PC-9 (cell line): ENCODE results near the gene MON1B. TPM values are rescaled to one million over a fixed set of nuclear protein-coding genes. Genes with fewer than 3 reads are reported as not detected.

ENCODE experiments used
- BruUV-seq: library from RNA; stranded (reverse); fragments of 400-500 nt; replicated peaks from 2 replicates; lab custom pipeline; 2021; lab: Mats Ljungman, UMichigan
- CTCF ChIA-PET: fragments of 300-600 bp; sonication (Branson Sonifier 250); formaldehyde crosslinking; loops from one replicate; lab custom pipeline; 2022; ENCODE audit warnings: antibody characterized with exemption; lab: Charles Lee
- POLR2A ChIA-PET: fragments of 300-600 bp; sonication (Branson Sonifier 250); formaldehyde crosslinking; loops from one replicate; lab custom pipeline; 2022; ENCODE audit warnings: antibody characterized with exemption; ENCODE audit not compliant: unreplicated experiment; lab: Charles Lee
- DNase-seq, 2 experiments: peaks; one replicate each; pipeline versions ENCODE4 v3.0.0 to v3.0.0-alpha.2; 2015 to 2022; ENCODE audit warnings: mixed read lengths in 1 of 2
- H2AFZ ChIP-seq: fragments of 200-600 bp; sonication (generic); 2 replicates; pipeline ENCODE4 v1.8.1; 2017; ENCODE audit warnings: antibody characterized with exemption
- H3F3A ChIP-seq: fragments of 200-600 bp; sonication (generic); 2 replicates; pipeline ENCODE4 v1.8.1; 2017; ENCODE audit warnings: antibody characterized with exemption, mild to moderate bottlenecking, low read depth; ENCODE audit not compliant: insufficient read depth
- H3K27ac ChIP-seq: fragments of 200-600 bp; sonication (generic); 2 replicates; pipeline ENCODE4 v1.6.1; 2016; ENCODE audit warnings: mixed run types
- H3K27me3 ChIP-seq: fragments of 200-600 bp; sonication (generic); 2 replicates; pipeline ENCODE4 v1.6.1; 2016; ENCODE audit warnings: low read depth, mixed run types; ENCODE audit not compliant: insufficient read depth
- H3K36me3 ChIP-seq: fragments of 200-600 bp; sonication (generic); 2 replicates; pipeline ENCODE4 v1.6.1; 2016; ENCODE audit warnings: low read depth, mixed run types
- H3K4me1 ChIP-seq: fragments of 200-600 bp; sonication (generic); replicated peaks from 2 replicates; pipeline ENCODE4 v1.6.1; 2016; ENCODE audit warnings: mixed run types; ENCODE audit not compliant: insufficient read depth
- H3K4me2 ChIP-seq: fragments of 200-600 bp; sonication (generic); 2 replicates; pipeline ENCODE4 v1.6.1; 2017; ENCODE audit warnings: mixed run types
- H3K4me3 ChIP-seq: fragments of 200-600 bp; sonication (generic); 2 replicates; pipeline ENCODE4 v1.6.1; 2016; ENCODE audit warnings: mixed run types
- H3K79me2 ChIP-seq: fragments of 200-600 bp; sonication (generic); 2 replicates; pipeline ENCODE4 v1.6.1; 2017; ENCODE audit warnings: low read depth, mixed run types
- H3K9me2 ChIP-seq: fragments of 200-600 bp; sonication (generic); 2 replicates; pipeline ENCODE4 v1.8.1; 2017; ENCODE audit warnings: mild to moderate bottlenecking; ENCODE audit not compliant: insufficient read depth
- H3K9me3 ChIP-seq: fragments of 200-600 bp; sonication (generic); 2 replicates; pipeline ENCODE4 v1.8.1; 2016; ENCODE audit warnings: low read depth; ENCODE audit not compliant: insufficient read depth
- H4K20me1 ChIP-seq: fragments of 200-600 bp; sonication (generic); 2 replicates; pipeline ENCODE4 v1.8.1; 2017; ENCODE audit not compliant: insufficient read depth
- EZH2 ChIP-seq: fragments of 200-600 bp; sonication (generic); IDR thresholded peaks from 2 replicates; pipeline ENCODE4 v1.8.0; 2017; ENCODE audit warnings: antibody characterized with exemption, low read depth
- intact Hi-C: fragments of 100-400 bp; cut with micrococcal nuclease; formaldehyde crosslinking; loops from one replicate; pipeline ENCODE4 v1.10.0; 2022; ENCODE audit not compliant: unreplicated experiment
- total RNA-seq: library from RNA; stranded (reverse); gene quantifications from 2 replicates; pipeline ENCODE4 v1.2.3, GENCODE V29; 2021
- TF ChIP-seq, protein P1 (sequence below): fragments of 200-600 bp; sonication (generic); conservative IDR thresholded peaks from 2 replicates; pipeline ENCODE4 v1.6.1; 2017; ENCODE audit warnings: mixed run types, antibody characterized with exemption, mild to moderate bottlenecking, moderate library complexity

Gene MON1B
- total RNA-seq, 1 experiment from 2014 or later: 57.2 TPM

DNA sequence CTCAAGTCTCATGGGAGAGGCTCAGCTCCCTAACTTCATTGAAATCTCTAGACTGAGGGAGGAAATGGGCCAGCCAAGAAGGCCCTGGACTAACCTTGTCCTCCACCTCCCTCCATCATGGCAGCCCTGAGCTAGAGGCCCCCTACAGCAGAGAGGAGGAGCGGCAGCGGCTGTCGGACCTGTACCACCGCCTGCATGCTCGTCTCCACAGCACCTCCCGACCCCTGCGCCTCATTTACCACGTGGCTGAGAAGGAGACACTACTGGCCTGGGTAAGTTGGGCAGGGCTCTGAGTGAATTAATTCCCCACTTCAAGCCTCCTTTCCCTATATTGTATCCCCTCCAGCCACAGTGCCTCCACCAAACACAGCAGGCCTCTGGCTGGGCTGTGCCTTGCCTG, 4.4 kb downstream of the MON1B start:
- BruUV-seq: no TSS peak
- TF ChIP-seq, protein P1, sequence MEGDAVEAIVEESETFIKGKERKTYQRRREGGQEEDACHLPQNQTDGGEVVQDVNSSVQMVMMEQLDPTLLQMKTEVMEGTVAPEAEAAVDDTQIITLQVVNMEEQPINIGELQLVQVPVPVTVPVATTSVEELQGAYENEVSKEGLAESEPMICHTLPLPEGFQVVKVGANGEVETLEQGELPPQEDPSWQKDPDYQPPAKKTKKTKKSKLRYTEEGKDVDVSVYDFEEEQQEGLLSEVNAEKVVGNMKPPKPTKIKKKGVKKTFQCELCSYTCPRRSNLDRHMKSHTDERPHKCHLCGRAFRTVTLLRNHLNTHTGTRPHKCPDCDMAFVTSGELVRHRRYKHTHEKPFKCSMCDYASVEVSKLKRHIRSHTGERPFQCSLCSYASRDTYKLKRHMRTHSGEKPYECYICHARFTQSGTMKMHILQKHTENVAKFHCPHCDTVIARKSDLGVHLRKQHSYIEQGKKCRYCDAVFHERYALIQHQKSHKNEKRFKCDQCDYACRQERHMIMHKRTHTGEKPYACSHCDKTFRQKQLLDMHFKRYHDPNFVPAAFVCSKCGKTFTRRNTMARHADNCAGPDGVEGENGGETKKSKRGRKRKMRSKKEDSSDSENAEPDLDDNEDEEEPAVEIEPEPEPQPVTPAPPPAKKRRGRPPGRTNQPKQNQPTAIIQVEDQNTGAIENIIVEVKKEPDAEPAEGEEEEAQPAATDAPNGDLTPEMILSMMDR: no peak
- no peak for TF ChIP-seq EZH2
- Histone ChIP-seq H3K36me3 (no peaks in the 10 kb centered on the region), H2AFZ (no peak overlapping the region), H3K4me2 (no peak overlapping the region), H3K4me1 (peaks cover 6% of the 10 kb centered on the region), H3F3A (peaks cover 3% of the 10 kb centered on the region; the same call in 1 of the 2 replicates), H4K20me1 (no peaks in the 10 kb centered on the region), H3K9me3 (no peaks in the 10 kb centered on the region), H3K79me2 (peaks cover 26% of the 10 kb centered on the region), H3K9me2 (no peaks in the 10 kb centered on the region), H3K4me3 (no peak overlapping the region), H3K27me3 (no peaks in the 10 kb centered on the region), H3K27ac (no peak overlapping the region)
- POLR2A ChIA-PET: no interaction called here
- CTCF ChIA-PET: no interaction called here
- no peak for DNase-seq
- intact Hi-C loops: no loop called here

DNA sequence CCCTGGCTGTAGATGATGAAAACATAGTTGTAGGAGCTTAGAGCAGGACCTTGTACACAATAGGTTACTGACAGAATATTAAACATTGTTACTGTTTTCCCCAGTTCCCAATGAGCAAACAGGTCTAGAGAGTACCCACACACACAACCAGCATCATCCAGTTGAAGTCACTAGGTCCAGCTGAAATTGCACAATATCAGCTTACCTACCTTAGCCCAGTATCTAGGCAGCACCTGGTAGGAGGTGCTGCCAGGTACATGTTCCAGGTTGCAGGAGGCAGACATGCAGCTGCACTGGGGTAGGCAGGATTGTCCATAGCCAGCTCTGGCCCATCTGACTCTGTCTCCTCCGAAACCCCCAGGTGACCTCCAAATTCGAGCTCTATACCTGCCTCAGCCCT, 6.8 kb downstream of the MON1B start:
- TF ChIP-seq EZH2: no peak
- TF ChIP-seq, protein P1: no peak
- Histone ChIP-seq H3K4me1 (no peaks in the 10 kb centered on the region), H3K4me2 (no peak overlapping the region), H3F3A (no peaks in the 10 kb centered on the region), H3K79me2 (peaks cover 9% of the 10 kb centered on the region), H2AFZ (no peak overlapping the region), H3K27me3 (no peaks in the 10 kb centered on the region), H3K4me3 (no peak overlapping the region), H3K27ac (no peak overlapping the region), H3K9me3 (no peaks in the 10 kb centered on the region), H3K36me3 (no peaks in the 10 kb centered on the region), H3K9me2 (no peaks in the 10 kb centered on the region), H4K20me1 (no peaks in the 10 kb centered on the region; the same call in 1 of the 2 replicates)
- no TSS peak for BruUV-seq
- intact Hi-C loops: no loop called here
- no peak for DNase-seq
- CTCF ChIA-PET: no interaction called here
- POLR2A ChIA-PET: no interaction called here

DNA sequence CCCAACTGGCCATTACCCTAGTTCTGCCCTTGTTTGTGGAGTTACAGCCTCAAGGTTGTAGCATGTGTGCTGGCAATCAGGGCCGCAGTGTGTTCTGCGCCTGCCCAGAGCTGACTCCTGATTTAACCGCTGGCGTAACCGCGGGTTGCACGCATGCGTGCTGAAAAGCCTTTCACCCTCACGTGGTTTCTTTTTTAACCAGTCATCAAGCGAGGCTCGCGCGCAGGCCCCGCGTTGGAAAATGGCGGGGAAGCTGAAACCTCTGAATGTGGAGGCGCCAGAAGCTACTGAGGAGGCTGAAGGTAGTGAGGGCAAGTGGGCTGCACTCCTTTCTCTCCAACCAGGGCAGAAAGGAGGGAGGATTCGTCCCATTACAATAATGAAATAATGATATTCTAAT, 8.2 kb downstream of the MON1B start, which contains the start of gene SYCE1L:
TSS of gene SYCE1L (plus strand) at position 198 of the 400 bp plus-strand sequence. CDS start at position 242, 44 bp downstream.
- Histone ChIP-seq H3K4me2 (no peak within 1 kb of the TSS), H3K9me3 (no peaks in the 10 kb centered on the region), H3K27me3 (no peaks in the 10 kb centered on the region), H3K27ac (no peak within 1 kb of the TSS), H3F3A (no peaks in the 10 kb centered on the region), H3K4me1 (no peaks in the 10 kb centered on the region), H3K4me3 (no peak within 1 kb of the TSS), H3K79me2 (no peaks in the 10 kb centered on the region), H4K20me1 (no peaks in the 10 kb centered on the region; the same call in 1 of the 2 replicates), H2AFZ (no peak within 1 kb of the TSS), H3K36me3 (no peaks in the 10 kb centered on the region), H3K9me2 (no peaks in the 10 kb centered on the region)
- no TSS peak for BruUV-seq
- no peak for DNase-seq
- CTCF ChIA-PET: no interaction called here
- no peak for TF ChIP-seq EZH2
- TF ChIP-seq, protein P1: no peak
- intact Hi-C loops: no loop called here
- POLR2A ChIA-PET: no interaction called here
